Erythroblast (primary cell): Measurements from ENCODE around the gene FAIM2.

Experiments used
- GATA1 ChIP-seq: IDR thresholded peaks from 2 replicates; pipeline ENCODE4 v1.6.1; 2011; ENCODE audit warnings: low read depth, mild to moderate bottlenecking, control low read depth, low read length, moderate library complexity
- POLR2A ChIP-seq: IDR thresholded peaks from 2 replicates; pipeline ENCODE4 v1.6.1; 2011; ENCODE audit warnings: mild to moderate bottlenecking, low read length

DNA sequence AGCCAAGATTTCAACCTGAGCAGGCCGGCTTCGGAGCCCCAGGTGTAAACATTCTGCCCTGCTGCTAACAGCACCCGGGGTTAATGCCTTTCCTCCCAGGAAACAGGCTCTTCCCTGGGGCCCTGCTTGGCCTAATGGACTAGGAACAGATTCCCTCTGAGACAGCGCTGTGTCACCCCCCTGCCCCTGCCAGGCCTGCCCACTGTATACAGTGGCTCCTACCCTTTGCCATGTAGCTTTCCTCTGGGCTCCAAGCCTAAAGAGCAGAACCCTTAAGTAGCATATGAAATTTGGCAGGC, 32.5 kb downstream of the FAIM2 start:
- TF ChIP-seq GATA1 (no peak), POLR2A (no peak)
